ENCODE data around the gene CCDC77. TPM values are rescaled to one million over a fixed set of nuclear protein-coding genes. Genes with fewer than 3 reads are reported as not detected.
A peak's percentile ranks its signal among the peaks of the same experiment; 100 is the strongest.
"Not testable (repeated sequence)": the region's sequence is repeated elsewhere in the genome, so short reads cannot be mapped to it uniquely, and the experiment has no call there.

The CCDC77 gene
- total RNA-seq, 1 donor from 2014 or later, result 8.3 TPM

DNA sequence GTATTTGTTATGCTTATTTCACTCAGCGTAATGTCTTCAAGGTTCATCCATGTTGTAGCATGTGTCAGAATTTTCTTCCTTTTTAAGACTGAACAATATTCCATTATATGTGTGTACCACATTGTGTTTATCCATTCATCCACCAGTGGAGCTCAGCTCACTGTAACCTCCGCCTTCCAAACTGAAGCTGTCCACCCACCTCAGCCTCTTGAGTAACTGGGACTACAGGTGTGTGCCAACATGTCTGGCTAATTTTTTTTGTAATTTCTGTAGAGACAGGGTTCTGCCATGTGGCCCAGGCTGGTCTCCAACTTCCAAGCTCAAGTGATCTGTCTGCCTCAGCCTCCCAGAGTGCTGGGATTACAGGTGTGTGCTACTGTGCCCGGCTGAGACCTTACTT, 21.1 kb downstream of the CCDC77 start:
- Histone ChIP-seq H3K27ac (no peak overlapping the region), H3K27me3 (no peaks in the 10 kb centered on the region), H3K4me3 (no peak overlapping the region), H3K9me3 (no peaks in the 10 kb centered on the region), H3K36me3 (peaks cover 0 to 25% of the 10 kb centered on the region in 2 donors), H3K4me1 (no peaks in the 10 kb centered on the region)
- TF ChIP-seq POLR2AphosphoS5 (IDR thresholded peaks at IDR 0.05; ENCODE audit: insufficient read depth in 1 of 2, low read depth in 1 of 2) (no peak), POLR2A (IDR thresholded peaks at IDR 0.05) (no peak)
- TF ChIP-seq, protein P1, sequence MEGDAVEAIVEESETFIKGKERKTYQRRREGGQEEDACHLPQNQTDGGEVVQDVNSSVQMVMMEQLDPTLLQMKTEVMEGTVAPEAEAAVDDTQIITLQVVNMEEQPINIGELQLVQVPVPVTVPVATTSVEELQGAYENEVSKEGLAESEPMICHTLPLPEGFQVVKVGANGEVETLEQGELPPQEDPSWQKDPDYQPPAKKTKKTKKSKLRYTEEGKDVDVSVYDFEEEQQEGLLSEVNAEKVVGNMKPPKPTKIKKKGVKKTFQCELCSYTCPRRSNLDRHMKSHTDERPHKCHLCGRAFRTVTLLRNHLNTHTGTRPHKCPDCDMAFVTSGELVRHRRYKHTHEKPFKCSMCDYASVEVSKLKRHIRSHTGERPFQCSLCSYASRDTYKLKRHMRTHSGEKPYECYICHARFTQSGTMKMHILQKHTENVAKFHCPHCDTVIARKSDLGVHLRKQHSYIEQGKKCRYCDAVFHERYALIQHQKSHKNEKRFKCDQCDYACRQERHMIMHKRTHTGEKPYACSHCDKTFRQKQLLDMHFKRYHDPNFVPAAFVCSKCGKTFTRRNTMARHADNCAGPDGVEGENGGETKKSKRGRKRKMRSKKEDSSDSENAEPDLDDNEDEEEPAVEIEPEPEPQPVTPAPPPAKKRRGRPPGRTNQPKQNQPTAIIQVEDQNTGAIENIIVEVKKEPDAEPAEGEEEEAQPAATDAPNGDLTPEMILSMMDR (IDR thresholded peaks at IDR 0.05), result no peak
- DNase-seq (ENCODE audit: extremely low spot score in 2 of 2), result no peak
- intact Hi-C loops (cut with DNase I), result no loop called here

DNA sequence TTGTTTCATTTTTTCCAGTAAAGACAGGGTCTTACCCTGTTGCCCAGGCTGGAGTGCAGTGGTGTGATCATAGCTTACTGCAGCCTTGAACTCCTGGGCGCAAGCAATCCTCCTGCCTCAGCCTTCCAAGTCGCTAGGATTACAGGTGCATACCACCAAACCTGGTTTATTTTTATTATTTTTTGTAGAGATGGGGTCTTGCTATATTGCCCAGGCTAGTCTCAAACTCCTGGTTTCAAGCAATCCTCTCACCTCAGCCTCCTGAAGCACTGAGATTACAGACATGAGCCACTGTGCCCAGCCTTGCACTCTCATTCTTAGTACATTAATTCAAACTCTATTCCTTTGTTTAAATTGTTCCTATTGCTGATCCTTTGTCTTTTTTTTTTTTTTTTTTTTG, 34.3 kb downstream of the CCDC77 start:
- H3K9me3 ChIP-seq; H3K27ac ChIP-seq; H3K4me1 ChIP-seq; intact Hi-C loops (cut with DNase I); H3K4me3 ChIP-seq; DNase-seq (ENCODE audit: extremely low spot score in 2 of 2); H3K27me3 ChIP-seq: not testable (repeated sequence)
- peaks cover 0 to 32% of the 10 kb centered on the region in 2 donors for H3K36me3 ChIP-seq

DNA sequence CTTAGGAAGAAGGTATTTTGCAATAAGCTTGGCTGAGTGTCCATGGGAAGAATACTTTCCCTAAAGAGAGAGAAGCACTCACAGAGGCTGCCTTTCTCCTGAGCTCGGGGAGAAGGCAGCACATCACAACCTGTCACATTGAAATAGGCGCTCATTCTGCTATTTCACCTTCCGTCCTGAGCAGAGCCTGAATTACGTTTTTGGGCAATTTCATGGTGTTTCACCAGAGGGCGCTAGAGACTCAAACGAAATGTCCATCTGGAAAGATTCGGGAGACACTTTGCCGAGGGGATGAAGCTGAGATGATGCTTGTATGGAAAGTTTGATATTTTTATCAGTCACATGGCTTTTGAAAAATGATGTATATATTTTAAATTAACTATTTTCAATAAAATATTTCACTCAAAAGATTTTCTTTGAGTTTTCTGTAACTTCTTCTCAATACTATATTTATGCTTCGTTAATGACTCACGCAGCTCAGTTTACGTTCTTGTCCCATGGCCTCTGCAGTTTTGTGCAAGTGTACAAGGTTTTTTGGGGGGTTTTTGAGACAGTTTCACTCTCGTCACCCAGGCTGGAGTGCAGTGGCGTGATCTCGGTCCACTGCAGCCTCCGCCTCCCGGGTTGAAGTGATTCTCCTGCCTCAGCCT, 40.9 kb downstream of the CCDC77 start:
- no peak for DNase-seq (ENCODE audit: extremely low spot score in 2 of 2)
- H3K27ac ChIP-seq, result no peak overlapping the region
- H3K4me3 ChIP-seq, result no peak overlapping the region
- H3K4me1 ChIP-seq, result no peaks in the 10 kb centered on the region
- peaks cover 0 to 4% of the 10 kb centered on the region in 2 donors for H3K36me3 ChIP-seq
- no peaks in the 10 kb centered on the region for H3K27me3 ChIP-seq
- TF ChIP-seq, protein P1 (IDR thresholded peaks at IDR 0.05), result peak; percentile 49 to 71 (median 65)
- no peak for TF ChIP-seq POLR2AphosphoS5 (IDR thresholded peaks at IDR 0.05; ENCODE audit: insufficient read depth in 1 of 2, low read depth in 1 of 2)
- no peak for TF ChIP-seq POLR2A (IDR thresholded peaks at IDR 0.05)
- H3K9me3 ChIP-seq, result no peaks in the 10 kb centered on the region
- intact Hi-C loops (cut with DNase I), result loop anchor here (5.0 kb wide), 1 partner anchor 105 kb away; no protein-coding TSS in a partner anchor

DNA sequence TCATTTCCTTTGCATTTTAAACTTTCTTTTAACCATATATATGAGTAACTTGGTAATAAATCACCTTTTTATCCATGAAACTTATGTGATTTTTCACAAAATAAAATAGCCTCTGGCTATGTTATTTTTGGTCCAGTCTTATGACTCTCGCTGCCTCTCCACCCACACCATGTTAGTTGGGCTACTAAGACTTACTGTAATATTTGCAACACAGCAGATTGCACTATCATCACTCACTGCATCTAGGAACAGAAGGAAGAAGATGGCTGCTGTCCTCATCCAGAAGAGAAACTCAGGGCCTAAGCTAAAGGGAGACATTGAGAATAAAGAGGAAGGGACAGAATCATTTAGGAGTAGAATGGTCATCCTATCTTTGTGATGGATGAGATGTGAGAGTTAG, 45.7 kb downstream of the CCDC77 start:
- Histone ChIP-seq H3K4me3 (no peak overlapping the region), H3K36me3 (no peaks in the 10 kb centered on the region), H3K4me1 (no peaks in the 10 kb centered on the region), H3K27ac (no peak overlapping the region), H3K27me3 (no peaks in the 10 kb centered on the region), H3K9me3 (no peaks in the 10 kb centered on the region)
- intact Hi-C loops (cut with DNase I), result no loop called here
- no peak for DNase-seq (ENCODE audit: extremely low spot score in 2 of 2)
- TF ChIP-seq POLR2AphosphoS5 (IDR thresholded peaks at IDR 0.05; ENCODE audit: insufficient read depth in 1 of 2, low read depth in 1 of 2), result no peak
- TF ChIP-seq, protein P1 (IDR thresholded peaks at IDR 0.05), result no peak
- no peak for TF ChIP-seq POLR2A (IDR thresholded peaks at IDR 0.05)

DNA sequence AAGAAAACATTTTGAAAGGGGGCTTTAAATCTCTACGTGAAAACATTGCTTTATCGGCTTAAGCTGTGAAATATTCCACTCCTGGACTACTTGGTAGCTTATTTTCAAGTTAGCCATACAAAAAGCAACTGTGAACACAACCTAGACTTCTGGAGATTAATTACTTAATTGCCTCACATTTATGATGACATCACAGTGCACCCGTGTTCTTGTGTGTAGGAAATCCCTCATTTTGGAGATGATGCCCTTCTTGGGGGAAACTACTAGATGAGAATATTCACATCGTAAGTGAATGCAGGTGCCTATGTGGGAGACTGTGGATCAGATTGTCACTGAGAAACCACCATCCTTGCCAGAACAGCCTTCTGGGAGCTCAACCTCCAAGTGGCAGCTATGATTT, 47.8 kb downstream of the CCDC77 start:
- Histone ChIP-seq H3K27ac (no peak overlapping the region), H3K4me3 (no peak overlapping the region), H3K36me3 (no peaks in the 10 kb centered on the region), H3K9me3 (no peaks in the 10 kb centered on the region), H3K4me1 (no peaks in the 10 kb centered on the region), H3K27me3 (no peaks in the 10 kb centered on the region)
- no peak for TF ChIP-seq POLR2A (IDR thresholded peaks at IDR 0.05)
- TF ChIP-seq, protein P1 (IDR thresholded peaks at IDR 0.05), result no peak
- intact Hi-C loops (cut with DNase I), result no loop called here
- DNase-seq (ENCODE audit: extremely low spot score in 2 of 2), result no peak

Measured in vagina (tissue), 2 donors.